UCSD-AML1 (cell line): ENCODE measurements around the gene CAPN14.
"Not testable (repeated sequence)": the region's sequence is repeated elsewhere in the genome, so short reads cannot be mapped to it uniquely, and the experiment has no call there.

Source experiments
- DNase-seq: peaks from one replicate; lab custom pipeline; 2025; ENCODE audit not compliant: unreplicated experiment; lab: John Stamatoyannopoulos, UW

Gene CAPN14

DNA sequence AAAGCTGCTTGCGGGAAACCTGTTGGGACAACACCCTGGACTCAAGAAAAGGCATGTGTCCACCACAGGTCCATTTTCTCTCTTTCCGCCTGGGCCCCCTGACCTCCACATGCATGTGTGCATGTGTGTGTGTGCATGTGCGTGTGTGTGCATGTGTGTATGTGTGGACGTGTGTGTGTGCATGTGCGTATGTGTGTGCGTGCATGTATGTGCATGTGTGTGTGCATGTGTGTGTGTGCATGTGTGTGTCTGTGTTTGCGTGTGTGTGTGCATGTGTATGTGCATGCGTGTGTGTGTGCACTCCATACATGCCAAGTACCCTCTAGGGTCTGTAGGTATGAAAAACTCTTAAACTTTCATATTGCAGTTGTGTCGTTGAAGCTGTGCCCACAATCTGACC is 16.3 kb downstream of the CAPN14 start:
- no peak for DNase-seq

DNA sequence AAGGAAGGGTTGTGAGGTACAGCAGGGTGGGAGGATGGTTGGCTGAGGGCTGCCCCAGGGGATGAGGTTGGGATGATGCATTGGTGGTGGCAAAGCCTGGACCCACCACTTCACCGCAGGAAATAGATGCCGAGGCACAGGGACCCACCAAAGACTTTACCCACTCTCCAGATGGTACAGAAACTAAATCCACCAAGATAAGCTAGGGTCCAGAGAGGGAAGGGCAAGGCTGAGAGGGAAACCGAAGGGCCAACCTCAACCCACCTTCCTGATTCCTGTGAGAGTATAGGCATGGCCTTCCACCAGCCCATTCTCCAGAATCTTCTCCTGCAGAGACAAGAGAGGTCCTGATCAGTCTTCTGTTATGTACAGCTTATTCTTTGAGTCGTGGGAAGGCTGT is 18.1 kb downstream of the CAPN14 start:
- DNase-seq = no peak

DNA sequence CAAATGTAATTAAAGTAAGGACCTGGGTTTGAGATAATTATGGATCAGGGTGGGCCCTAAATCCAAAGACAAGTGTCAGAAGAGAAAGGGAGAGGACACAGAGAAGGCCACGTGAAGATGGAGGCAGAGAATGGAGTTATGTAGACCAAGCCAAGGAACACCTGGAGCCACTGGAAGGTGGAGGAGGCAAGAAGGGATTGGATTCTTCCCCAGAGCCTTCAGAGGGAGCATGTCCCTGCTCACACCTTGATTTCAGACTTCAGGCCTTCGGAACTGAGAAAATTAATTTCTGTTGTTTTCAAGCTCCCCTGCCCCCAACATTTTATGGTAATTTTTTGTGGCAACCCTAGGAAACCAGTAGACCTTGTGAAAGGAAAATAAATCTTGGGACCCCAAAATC is 19.6 kb downstream of the CAPN14 start:
- DNase-seq = no peak

DNA sequence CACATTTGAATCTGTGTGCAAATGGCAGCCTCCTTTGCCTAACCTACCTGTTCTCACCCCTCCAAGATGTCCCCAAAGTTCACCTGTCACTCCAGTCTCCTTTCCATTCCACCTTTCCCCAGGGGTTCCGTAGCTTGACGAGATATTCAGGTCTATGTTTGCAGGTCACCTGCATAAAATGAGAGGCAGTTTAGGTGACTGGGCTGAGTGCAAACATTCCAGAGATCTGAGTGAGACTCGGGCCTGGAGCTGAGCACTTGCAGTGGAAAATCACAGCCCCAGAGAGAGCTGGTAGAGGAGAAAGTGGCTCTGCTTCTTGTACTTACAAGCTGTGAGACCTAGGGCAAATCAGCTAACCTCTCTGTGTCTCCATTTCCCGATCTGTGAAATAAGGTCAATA is 20.1 kb downstream of the CAPN14 start:
- no peak for DNase-seq

DNA sequence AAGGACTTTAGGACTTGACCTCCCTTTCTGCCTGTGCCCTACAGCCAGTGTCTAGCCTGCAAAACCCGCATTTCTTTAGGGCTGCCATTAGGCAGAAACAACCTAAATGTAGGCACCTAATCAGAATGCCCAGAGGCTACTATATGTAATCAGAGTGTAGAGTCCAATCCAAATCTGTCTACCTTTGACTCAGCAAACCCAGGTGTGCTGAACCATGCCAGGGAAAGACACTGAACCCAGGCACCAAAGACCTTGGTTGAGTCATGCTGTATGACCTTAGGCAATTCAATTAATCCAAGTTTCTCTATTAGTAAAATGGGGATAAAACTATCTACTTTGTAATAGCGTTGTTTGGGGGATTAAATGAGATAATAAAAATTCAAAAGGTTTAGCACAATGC is 20.7 kb downstream of the CAPN14 start:
- DNase-seq = no peak

DNA sequence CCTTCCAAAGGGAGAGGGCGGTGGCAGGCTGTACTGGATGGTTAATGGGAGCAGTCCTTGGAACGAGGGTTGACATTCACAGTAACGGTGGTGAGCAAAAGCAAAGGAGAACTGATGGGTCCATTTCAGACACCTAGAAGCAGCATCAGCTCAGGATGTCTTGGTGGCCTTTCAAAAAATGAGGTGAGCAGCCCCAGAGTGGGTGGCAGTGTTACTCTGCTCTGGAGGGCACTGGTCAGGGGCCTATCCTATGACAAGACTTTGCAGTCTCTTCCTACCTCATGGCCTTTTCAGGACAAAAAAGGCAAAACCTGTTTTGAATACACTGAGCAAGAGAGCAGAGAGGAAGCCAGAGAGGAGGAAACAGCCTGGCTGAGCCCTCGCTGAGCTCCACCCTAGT is 23.5 kb downstream of the CAPN14 start:
- DNase-seq = no peak

DNA sequence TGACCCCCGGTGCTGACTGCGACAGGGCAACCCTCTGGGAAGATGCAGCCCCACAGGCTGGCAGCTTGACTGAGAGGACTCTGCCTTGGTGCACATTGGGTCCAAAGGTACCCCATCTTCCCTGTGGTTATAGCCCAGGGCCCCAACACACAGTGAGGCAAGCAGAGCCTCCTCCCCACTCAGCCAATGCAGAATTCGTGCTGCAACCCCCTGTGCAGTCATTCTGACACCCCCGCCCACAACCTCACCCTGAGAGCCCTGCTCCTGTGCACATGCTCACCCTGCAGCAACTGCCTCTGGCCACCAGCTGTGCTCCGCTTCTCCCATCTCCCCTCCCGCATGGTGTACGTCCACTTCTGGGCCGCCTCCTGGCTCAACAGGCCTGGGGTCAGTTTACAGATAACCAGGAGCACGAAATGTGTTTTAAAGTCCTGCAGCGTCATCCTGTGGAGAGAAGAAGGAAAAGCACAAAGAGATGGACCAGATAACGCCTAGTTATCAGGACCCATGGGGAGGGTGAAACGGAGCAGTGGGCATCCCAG is 24.4 kb downstream of the CAPN14 start:
- no peak for DNase-seq

DNA sequence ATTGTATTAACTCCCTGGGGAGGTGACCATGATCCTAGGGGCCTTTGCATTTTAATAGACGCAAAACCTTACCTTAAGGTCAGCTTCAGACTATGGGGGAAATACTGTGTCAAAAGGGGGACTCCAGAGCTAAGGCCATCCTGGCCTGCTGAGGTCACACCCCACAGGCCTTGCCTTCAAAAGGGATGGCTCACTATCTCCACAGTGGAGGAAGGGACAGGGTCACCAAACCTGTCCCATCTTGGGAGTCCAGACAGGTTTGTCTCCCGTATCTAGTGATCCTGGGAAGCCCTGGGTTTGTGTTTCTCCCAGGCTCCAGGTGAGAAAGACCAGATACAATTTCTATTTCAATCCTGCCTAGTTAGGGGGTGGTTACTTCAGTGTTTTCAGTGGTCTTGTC is 24.9 kb downstream of the CAPN14 start:
- no peak for DNase-seq

DNA sequence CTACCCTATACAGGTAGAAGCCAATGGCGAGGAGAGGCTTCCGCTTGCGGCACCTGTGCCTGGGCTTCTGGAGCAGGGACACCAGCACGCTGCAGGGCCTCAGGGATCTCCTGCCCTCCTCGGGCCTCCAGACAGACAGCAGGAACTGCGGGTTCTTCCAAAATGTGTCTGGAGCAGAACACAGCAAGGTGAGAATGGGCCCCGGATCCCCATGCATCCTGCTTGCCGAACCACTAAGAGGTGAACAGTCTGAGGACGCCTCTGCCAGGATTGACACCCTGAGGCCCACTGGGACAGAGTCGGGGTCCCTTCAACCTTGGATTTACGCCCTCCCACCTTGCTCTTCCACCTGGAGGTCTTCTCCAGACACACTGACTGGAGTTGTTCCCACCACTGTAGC is 25.4 kb downstream of the CAPN14 start:
- no peak for DNase-seq

DNA sequence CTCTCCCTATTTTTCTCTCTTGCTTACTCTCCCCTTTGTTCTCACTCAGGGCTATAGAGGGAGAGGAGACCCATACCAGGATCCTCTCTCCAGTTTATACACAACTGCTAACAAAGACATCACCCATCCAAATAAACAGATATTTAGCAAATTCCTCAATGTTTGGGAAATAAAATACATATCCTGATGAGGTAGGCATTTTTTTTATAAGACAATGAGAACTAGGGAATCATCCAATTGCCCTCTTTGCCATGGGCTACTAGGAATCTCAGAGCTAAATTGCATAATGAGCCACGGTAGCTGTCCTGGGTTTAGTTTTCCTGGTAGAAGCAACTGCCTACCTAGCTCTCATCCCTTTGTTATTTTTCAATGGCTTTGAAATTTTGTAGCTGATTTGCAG is 27.1 kb downstream of the CAPN14 start:
- DNase-seq = no peak

DNA sequence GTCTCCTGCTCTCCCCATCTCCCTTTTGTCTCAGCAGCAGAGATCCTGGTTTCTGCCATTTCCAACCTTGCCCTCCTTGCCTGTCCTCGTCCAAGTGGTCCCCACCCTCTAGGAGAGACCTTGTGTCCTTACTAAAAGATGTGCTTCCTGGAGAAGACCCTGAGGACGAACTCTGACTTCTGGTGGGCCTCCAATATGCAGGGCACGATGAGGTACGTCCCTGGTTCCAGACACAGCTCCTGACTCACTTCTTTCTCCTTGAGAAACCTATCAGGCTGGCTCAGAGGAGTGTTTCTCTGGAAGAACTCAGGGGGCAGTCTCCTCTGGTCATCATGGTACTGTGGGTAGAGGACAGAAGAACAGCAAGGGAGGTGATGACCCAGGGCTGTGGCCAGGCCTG is 28.2 kb downstream of the CAPN14 start:
- no peak for DNase-seq

DNA sequence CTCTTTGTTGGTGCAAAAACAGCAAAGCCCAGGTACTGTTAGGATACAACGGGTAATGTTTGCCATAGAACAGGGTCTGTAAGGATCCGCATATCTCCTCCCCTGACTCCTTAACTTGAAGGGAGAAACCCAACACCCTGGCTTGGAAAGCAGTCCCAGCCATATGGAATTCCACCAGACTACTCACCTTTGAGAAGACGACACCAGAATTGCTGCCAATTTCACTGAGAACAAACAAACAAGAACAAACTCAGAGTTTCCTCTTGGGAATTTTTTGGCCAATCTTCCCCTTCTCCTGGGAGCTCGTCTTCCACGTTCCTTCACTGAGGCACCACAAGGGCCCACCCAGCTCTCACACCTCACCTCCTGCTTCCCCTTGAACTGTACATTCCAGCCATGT is 29.2 kb downstream of the CAPN14 start:
- no peak for DNase-seq

DNA sequence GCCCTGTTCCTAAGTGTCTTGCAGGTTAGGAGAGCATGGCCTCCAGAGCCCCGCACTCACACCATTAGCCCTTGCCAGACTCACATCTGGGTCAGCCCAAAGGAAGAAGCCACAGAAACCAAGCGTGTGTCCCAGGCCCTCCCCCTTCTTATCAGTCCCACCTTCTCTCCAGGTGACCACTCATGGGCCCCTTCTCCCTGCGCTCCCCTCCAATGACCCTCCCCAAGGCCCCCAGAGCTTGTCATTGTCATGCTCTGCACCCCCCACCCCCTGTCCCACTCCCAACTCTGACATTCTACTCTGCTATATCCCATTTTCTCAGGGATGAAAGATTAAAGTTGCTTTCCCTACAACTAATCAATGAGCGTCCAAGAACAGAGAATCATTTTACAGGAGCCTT is 30.1 kb downstream of the CAPN14 start:
- no peak for DNase-seq

DNA sequence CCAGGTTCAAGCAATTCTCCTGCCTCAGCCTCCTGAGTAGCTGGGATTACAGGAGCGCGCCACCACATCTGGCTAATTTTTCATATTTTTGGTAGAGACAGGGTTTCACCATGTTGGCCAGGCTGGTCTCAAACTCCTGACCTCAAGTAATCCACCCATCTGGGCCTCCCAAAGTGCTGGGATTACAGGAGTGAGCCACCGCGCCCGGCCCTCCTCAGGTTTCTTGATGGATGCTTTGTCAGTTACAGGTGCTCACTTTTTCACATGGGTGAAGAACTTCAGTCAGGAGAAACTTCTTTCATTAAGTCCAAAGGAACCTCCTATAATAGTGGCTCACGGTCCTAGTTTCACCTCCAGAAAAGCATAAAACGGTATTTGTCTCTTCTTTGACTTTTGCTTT is 33.3 kb downstream of the CAPN14 start:
- not testable (repeated sequence) for DNase-seq

DNA sequence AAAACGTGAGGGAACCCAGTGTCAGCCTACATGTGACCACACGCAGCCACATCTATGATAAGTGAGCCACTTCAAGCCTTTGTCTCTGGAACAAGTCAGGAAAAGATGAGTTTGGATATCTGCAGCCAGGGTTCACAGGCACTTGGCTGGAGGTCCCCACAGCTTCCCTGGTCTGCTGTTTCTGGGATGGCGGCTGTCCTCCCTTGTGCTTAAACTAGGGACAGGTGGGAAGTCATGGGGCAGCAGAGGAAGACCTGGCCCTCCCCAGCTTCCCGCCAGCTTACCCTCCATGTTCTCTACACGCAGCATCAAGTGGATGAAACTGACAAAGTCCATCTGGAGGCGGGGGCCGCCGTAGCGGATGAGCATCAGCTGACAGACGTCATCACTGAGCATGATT is 40.6 kb downstream of the CAPN14 start:
- DNase-seq = no peak

DNA sequence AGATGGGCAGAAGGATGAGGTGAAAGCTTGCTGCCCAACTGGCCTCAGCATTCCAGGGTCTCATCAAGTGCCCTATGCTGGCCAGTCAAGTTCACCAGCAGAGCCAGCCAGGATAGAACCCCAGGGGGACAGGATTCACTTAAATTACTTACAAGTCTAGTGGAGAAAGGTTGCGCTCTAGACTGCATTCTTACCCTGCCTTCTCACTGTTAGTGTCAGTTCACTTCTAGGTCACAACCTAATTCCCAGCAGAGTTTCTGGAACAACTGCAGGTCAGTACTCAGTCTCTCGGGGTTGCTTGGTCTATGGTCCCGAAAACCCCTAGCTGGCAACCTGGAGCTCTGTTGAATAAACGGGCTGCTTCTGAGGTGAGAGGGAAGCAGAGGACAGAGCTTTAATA is 46.2 kb downstream of the CAPN14 start:
- DNase-seq = no peak

DNA sequence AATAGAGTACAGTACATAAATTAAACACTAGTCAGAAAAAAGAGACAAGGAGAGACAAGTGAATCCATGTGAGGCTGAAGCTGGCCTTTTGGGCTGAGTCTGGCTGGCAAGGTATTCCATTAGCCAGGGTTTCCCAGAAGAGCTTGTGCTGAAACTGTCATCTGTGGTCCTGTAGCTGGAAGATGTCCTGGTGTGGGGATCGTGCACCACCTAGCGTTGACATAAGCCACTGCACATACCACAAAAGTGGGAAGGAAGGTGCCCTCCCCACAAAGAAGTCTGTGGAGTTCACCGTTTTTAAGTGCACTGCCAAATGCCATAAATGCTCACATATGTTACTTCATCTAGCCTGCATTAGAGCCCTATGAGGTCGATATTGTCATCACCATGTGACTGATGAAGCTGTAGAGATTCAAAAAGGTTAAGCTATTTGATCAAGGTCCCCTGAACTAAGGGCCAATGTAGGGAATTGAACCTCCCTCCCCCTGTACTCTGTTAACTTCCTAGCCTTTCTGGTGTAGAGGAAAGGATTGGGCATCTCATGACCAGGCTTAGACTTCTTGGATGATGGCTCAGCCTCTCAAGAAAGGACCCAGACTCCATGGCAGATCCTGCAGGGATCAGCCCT is 47.1 kb downstream of the CAPN14 start:
- peak; percentile 44 for DNase-seq

DNA sequence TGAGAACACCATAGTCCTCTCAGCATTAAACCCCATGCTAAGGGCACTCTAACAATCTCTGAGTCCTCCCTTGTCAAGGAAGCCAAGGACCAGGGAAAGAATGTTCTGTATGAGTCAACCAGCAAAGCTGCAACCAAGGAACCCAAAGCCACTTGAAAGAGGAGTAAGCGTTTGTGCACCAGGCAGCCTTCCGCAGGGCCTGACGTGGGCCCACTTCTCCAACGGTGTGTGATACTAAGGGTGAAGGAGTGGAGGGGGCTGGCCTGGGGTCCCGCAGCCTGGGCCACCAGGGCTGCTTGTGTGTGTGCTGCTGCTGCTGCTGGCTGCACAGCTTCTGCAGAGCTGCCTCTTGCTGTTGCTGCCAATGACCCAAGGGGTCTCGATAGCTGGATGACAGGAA is 49.0 kb downstream of the CAPN14 start:
- DNase-seq = no peak

DNA sequence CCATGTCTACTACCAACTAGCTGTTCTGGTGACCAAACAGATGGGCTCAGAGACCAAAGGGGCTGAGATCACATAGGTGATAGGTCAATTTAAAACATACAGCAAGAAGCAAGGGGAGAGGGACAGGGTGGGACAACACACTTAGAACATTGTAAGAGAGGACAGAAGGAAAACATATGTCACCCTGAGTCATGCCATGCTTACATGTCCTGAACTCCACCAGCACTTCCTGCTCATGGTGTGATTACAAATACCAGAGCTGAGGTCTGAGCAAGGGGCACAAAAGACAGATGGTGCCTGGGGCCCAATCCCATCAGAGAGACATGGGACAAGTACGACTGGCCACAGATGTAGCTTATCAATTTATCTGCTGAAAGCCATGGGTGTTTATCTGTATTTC is 50.4 kb downstream of the CAPN14 start:
- DNase-seq = no peak

DNA sequence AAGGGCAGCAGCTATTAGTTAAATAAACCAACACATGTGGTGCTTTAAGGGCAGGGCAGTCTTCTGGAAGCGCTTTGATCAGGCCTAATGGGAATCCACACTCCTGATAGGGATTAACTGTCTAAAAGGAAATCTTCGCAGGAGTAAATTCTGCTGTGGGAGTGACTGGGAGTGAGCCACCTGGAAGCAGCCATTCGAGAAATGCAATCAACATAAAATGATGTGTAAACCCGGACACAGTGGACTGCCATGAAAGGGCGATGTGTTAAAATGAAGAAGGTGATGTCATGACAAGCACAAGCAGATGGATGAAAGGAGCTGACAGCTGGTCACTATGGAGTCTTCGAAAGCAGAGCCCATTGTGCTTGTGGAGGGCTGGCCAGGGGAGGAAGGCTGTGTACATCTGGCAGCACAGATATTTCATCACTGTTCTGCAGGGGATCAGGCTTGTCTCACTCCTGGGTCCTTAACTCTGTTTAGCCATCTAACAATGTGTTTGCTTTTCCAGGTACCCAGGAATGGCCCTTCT is 54.2 kb downstream of the CAPN14 start:
- DNase-seq = no peak

DNA sequence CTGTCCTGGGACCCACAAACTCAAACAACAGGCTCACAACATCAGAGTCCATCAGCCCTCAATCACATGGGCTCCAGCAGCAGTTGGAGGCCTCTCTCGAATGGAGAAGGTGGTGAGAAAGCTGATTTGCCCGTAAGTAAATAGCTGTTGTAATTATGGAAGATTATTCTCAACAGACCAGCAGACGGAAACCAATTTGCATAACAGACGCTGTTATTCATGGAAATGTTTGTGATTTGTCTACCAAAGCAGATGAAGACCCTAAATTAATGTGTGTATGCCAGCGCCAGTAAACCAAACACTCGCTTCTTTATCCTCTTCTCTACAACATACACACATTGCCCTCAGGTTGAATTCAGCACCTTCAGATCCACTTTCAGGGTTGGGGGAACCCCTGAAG is 55.7 kb downstream of the CAPN14 start:
- no peak for DNase-seq

DNA sequence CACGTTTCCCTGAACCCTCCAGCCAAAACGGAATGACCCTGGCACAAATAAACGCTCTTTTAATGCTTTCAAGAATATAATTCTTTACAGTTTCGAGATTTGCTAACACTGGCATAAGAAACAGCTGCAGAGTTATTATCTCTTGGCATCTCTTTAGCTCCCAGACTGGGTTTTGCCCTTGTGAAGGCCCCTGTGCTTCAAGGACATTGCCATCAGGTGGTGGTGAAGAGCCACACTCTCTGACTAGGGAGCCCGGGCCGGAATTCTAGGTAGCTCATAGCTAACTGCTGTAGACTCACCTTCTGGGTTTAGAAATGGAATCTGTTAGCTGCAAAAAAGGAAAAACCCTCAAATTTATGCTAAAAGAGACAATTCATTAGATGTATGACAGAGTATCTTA is 65.8 kb downstream of the CAPN14 start:
- no peak for DNase-seq

DNA sequence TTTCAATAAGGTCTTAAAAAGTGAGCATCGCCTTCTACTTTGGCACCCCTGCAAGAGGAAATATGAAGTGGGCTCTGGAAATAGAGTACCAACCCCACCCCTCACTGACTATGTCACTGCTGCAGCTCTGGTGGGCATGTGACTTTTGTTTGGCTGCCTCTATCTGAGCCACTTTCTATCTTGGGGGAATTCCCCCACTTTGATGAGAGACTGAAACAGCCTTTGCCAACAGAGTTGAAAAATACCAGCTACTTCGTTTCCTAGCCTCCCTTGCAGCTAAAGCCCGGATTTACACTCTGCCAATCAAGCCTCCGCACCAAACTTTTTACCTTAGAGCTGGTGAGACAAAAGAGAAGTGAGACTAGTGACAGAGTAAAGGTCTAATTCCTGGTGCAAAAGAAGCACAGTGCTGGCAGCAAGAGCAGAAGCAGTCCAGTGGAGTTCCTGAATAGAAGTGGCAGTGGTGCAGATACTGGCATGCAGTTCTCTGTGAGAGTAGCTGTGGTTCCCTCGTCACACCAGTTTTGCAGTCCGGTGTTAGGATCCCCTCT is 67.1 kb downstream of the CAPN14 start:
- no peak for DNase-seq
